Measurements from ENCODE around the gene ETV6.
A peak's percentile ranks its signal among the peaks of the same experiment; 100 is the strongest.

ETV6 gene

GRCh38 chr12:11861155-11861863 lies 211.8 kb downstream of the ETV6 start:
- TF ChIP-seq CTCF (IDR thresholded peaks at IDR 0.05; ENCODE audit: low read depth, low read length, missing control alignments) = no peak
- DNase-seq = no peak
- Histone ChIP-seq H3K27me3 (replicated peaks) (no peaks in the 10 kb centered on the region), H3K27ac (no peak overlapping the region), H3K4me3 (ENCODE audit: low read depth, low read length) (no peak overlapping the region), H3K36me3 (replicated peaks) (peaks cover 3% of the 10 kb centered on the region)
- in situ Hi-C loops (cut with HindIII; ENCODE audit: low pct_ligation_motif_present, low sequenced_read_pairs) = no loop called here

- Histone ChIP-seq H3K36me3 (replicated peaks) (peaks cover 1% of the 10 kb centered on the region), H3K4me3 (ENCODE audit: low read depth, low read length) (no peak overlapping the region), H3K27me3 (replicated peaks) (no peaks in the 10 kb centered on the region), H3K27ac (no peak overlapping the region)
- TF ChIP-seq CTCF (IDR thresholded peaks at IDR 0.05; ENCODE audit: low read depth, low read length, missing control alignments) = no peak
- no peak for DNase-seq
- in situ Hi-C loops (cut with HindIII; ENCODE audit: low pct_ligation_motif_present, low sequenced_read_pairs) = no loop called here
Observed at GRCh38 chr12:11861864-11862600, 212.6 kb downstream of the ETV6 start.

GRCh38 chr12:11862798-11863197 lies 213.3 kb downstream of the ETV6 start:
- no peak overlapping the region for H3K4me3 ChIP-seq (ENCODE audit: low read depth, low read length)
- DNase-seq = peak; percentile 78
- no peaks in the 10 kb centered on the region for H3K27me3 ChIP-seq (replicated peaks)
- TF ChIP-seq CTCF (IDR thresholded peaks at IDR 0.05; ENCODE audit: low read depth, low read length, missing control alignments) = no peak
- peak overlapping the region; percentile 23 for H3K27ac ChIP-seq
- no peaks in the 10 kb centered on the region for H3K36me3 ChIP-seq (replicated peaks)
- in situ Hi-C loops (cut with HindIII; ENCODE audit: low pct_ligation_motif_present, low sequenced_read_pairs) = no loop called here

- TF ChIP-seq CTCF (IDR thresholded peaks at IDR 0.05; ENCODE audit: low read depth, low read length, missing control alignments) = no peak
- no peak overlapping the region for H3K4me3 ChIP-seq (ENCODE audit: low read depth, low read length)
- H3K36me3 ChIP-seq (replicated peaks) = peaks cover 3% of the 10 kb centered on the region
- no peaks in the 10 kb centered on the region for H3K27me3 ChIP-seq (replicated peaks)
- DNase-seq = no peak
- peak overlapping the region; percentile 10 for H3K27ac ChIP-seq
- in situ Hi-C loops (cut with HindIII; ENCODE audit: low pct_ligation_motif_present, low sequenced_read_pairs) = no loop called here
Observed at GRCh38 chr12:11863478-11863906, 214.0 kb downstream of the ETV6 start.

GRCh38 chr12:11863988-11864387 lies 214.5 kb downstream of the ETV6 start:
- Histone ChIP-seq H3K4me3 (ENCODE audit: low read depth, low read length) (no peak overlapping the region), H3K36me3 (replicated peaks) (peaks cover 3% of the 10 kb centered on the region), H3K27ac (no peak overlapping the region), H3K27me3 (replicated peaks) (no peaks in the 10 kb centered on the region)
- in situ Hi-C loops (cut with HindIII; ENCODE audit: low pct_ligation_motif_present, low sequenced_read_pairs) = no loop called here
- no peak for DNase-seq
- TF ChIP-seq CTCF (IDR thresholded peaks at IDR 0.05; ENCODE audit: low read depth, low read length, missing control alignments) = no peak

Data from brain microvascular endothelial cell (primary cell).